Small intestine (tissue), 7 donors: ENCODE data around the gene MYO7A. TPM values are rescaled to one million over a fixed set of nuclear protein-coding genes. Genes with fewer than 3 reads are reported as not detected.

Experiments
- DNase-seq, 2 donors: peaks; one replicate each; pipeline versions ENCODE4 v3.0.0 to v3.0.0-alpha.2; 2013
- FAIRE-seq: peaks from 2 replicates; lab custom pipeline; 2012; peaks lifted over from hg19 to GRCh38; lab: Jason Lieb, UNC
- H3K27ac ChIP-seq, 3 donors: one replicate each; pipeline ENCODE4 v1.5.1; 2013; ENCODE audit warnings: low read length in 2 of 3, mild to moderate bottlenecking in 2 of 3, control low read depth in 1 of 3, inconsistent platforms in 1 of 3, low read depth in 1 of 3, moderate library complexity in 1 of 3
- H3K27me3 ChIP-seq, 3 donors: one replicate each; pipeline ENCODE4 v1.6.1; 2013; ENCODE audit warnings: low read length in 3 of 3, inconsistent platforms in 1 of 3; ENCODE audit not compliant: control insufficient read depth in 3 of 3, insufficient read depth in 3 of 3
- H3K36me3 ChIP-seq, 3 donors: one replicate each; pipeline ENCODE4 v1.6.1; 2013; ENCODE audit warnings: low read length in 3 of 3, inconsistent platforms in 1 of 3, low read depth in 1 of 3, mild to moderate bottlenecking in 1 of 3, moderate library complexity in 1 of 3; ENCODE audit not compliant: control insufficient read depth in 3 of 3, insufficient read depth in 2 of 3
- H3K4me1 ChIP-seq, 3 donors: one replicate each; pipeline ENCODE4 v1.6.1; 2013; ENCODE audit warnings: low read length in 2 of 3, inconsistent platforms in 1 of 3, low read depth in 1 of 3, mild to moderate bottlenecking in 1 of 3, moderate library complexity in 1 of 3; ENCODE audit not compliant: control insufficient read depth in 3 of 3, insufficient read depth in 2 of 3
- H3K4me3 ChIP-seq, 3 donors: one replicate each; pipeline ENCODE4 v1.5.1; 2013; ENCODE audit warnings: low read length in 3 of 3, control low read depth in 1 of 3, inconsistent platforms in 1 of 3, low read depth in 1 of 3, mild to moderate bottlenecking in 1 of 3, moderate library complexity in 1 of 3
- H3K9me3 ChIP-seq, 2 donors: one replicate each; pipeline ENCODE4 v1.6.1; 2013; ENCODE audit warnings: low read depth in 1 of 2, low read length in 1 of 2; ENCODE audit not compliant: control insufficient read depth in 2 of 2, insufficient read depth in 1 of 2
- WGBS, 3 donors: extraction: QIAGEN DNeasy Blood & Tissue Kit; methylation state at CpG; one replicate each; pipeline ENCODE4 v1.1.7; 2013; 5-methylcytosine and 5-hydroxymethylcytosine counted together
- polyA plus RNA-seq, 4 donors: library from polyadenylated mRNA; stranded (reverse) in 3 of 4; unstranded in 1 of 4; fragments of 200-250 nt in 3 of 4; fragments of 120-200 nt in 1 of 4; gene quantifications; one replicate each; pipeline versions ENCODE4 v1.2.1 to v1.2.3, GENCODE V29; 2013
- donor health status: healthy with polysubstance abuse.
- donor health status: control.
- donor health status: control.
- donor health status: Bipolar disorder and iron deficiency.
- donor health status: healthy.

The MYO7A gene
- polyA plus RNA-seq, 4 donors: 1.4 to 74.2 (median 2.2) TPM

DNA sequence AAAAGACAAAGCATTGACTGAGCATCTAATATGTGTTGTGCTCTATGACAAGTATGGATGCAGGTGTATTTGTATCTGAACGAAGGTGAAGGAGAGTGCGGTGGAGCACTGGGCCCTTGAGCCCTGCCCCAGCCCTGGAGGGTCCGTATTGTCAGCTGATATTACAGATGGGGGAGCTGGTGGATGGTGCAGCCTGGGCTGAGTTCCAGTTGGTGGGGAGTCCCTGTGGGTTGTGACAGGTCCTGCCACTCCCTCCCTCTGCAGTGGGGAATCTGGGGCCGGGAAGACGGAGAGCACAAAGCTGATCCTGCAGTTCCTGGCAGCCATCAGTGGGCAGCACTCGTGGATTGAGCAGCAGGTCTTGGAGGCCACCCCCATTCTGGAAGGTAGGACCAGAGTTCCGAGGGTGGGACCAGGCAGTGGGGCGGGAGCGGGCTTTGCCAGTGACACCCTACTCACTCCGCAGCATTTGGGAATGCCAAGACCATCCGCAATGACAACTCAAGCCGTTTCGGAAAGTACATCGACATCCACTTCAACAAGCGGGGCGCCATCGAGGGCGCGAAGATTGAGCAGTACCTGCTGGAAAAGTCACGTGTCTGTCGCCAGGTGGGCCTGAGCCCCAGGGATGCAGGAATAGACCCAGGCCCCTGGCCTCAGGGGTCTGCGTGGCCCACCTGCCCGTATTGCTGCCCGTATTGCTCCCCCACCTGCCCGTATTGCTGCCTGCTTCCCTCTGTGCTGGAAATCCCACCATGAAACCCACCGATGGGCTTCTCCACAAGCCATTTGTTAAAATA, 28.6 kb downstream of the MYO7A start:
- Histone ChIP-seq H3K27me3 (no peaks in the 10 kb centered on the region), H3K4me3 (no peak overlapping the region), H3K4me1 (peaks cover 0 to 20% (median 3%) of the 10 kb centered on the region in 3 donors), H3K36me3 (peaks cover 0 to 96% (median 0%) of the 10 kb centered on the region in 3 donors), H3K27ac (no peak overlapping the region), H3K9me3 (no peaks in the 10 kb centered on the region)
- WGBS, 3 donors: 88 to 95% (median 95%) methylated on average over 24 to 26 of the region's 26 CpGs
- FAIRE-seq (no peak), DNase-seq (no peak)

DNA sequence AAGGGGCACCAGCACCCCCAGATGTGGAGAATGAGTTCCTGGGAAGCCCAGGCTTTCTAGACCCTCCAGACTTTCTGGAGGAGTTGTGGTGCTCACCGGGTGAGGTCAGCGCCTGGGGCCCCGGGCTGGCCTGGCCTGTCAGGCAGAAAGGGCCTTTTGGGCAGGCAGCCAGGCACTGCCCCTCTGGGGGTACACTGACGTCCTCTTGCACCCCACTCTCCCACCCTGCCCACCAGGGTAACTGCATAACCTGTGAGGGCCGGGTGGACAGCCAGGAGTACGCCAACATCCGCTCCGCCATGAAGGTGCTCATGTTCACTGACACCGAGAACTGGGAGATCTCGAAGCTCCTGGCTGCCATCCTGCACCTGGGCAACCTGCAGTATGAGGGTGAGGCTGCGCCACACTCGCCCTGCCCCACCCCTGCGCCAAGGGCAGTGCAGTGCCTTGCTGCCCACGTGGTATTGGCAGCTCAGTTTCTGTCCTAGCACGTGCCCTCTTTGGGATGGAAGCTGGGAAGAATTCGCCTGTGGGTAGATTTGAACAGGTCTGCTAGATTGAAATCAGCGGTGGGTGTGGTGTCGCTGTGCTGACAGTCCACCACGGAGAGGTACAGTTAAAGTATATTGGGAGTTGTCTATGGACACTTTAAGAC, 30.1 kb downstream of the MYO7A start:
- Histone ChIP-seq H3K4me1 (peaks cover 0 to 6% (median 0%) of the 10 kb centered on the region in 3 donors), H3K4me3 (no peak overlapping the region), H3K27me3 (no peaks in the 10 kb centered on the region), H3K27ac (no peak overlapping the region), H3K9me3 (no peaks in the 10 kb centered on the region), H3K36me3 (peaks cover 0 to 97% (median 0%) of the 10 kb centered on the region in 3 donors)
- 58 to 87% (median 79%) methylated on average over 19 of the region's 19 CpGs for WGBS, 3 donors
- DNase-seq (peak in 1 of 2 donors; percentile 59), FAIRE-seq (no peak)

DNA sequence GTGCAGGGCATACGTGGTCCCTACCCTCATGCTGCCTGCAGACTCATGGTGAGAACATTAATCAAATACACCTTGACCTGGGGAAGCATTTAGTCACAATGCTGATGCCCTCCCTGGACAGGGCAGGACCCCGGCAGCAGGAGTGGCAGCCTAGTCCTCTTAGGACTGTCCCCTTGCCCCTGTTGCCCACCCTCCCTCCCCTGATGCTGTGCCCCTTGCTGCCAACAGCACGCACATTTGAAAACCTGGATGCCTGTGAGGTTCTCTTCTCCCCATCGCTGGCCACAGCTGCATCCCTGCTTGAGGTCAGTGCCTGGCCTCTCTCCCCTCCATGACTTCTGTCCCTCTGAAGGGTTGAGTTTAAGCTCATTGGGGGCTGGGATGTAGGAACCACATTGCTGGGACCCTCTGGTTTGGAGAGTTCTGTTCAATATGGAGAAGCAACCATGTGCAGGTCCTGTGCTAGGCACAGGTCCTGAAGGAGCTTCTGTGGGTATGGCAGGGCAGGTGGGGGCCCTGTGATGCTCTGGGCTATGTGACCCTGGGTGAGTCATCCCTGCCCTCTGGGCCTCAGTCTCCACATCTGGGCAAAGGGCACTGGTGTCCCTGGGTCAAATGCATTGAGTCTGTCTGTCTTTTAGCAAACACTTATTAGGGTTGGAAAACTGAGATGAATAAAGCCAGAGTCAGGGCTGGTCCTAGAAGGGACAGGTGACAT, 31.3 kb downstream of the MYO7A start:
- H3K27me3 ChIP-seq: no peaks in the 10 kb centered on the region
- no peak overlapping the region for H3K27ac ChIP-seq
- no peaks in the 10 kb centered on the region for H3K4me1 ChIP-seq
- no peaks in the 10 kb centered on the region for H3K9me3 ChIP-seq
- DNase-seq (no peak), FAIRE-seq (no peak)
- H3K36me3 ChIP-seq: peaks cover 0 to 89% (median 0%) of the 10 kb centered on the region in 3 donors
- WGBS, 3 donors: 83 to 85% (median 85%) methylated on average over 4 of the region's 4 CpGs
- no peak overlapping the region for H3K4me3 ChIP-seq

DNA sequence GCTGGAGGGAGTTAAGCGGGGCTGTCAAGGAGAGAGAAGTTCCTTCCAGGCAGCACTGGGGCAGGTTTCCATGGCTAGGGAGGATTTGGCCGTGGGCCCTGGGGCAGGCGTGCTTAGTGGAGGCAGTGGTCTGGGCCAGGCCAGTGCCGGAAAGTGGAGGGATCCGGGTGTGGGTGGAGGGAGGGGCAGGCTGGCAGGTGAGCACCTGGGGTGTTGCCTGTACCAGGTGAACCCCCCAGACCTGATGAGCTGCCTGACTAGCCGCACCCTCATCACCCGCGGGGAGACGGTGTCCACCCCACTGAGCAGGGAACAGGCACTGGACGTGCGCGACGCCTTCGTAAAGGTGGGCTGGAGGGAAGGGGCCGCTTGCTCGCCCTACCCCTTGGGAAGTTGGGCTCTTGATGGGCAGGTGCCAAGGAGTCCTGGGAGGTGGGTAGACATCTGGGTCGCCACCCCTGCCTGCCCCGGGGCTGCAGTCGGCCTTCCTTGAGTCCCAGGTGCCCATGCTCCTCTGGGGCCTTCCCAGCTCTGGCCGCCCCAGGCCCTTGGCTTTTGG, 32.0 kb downstream of the MYO7A start:
- no peak for FAIRE-seq
- H3K4me3 ChIP-seq: no peak overlapping the region
- WGBS, 3 donors: 92 to 95% (median 93%) methylated on average over 20 of the region's 20 CpGs
- H3K9me3 ChIP-seq: no peaks in the 10 kb centered on the region
- no peaks in the 10 kb centered on the region for H3K4me1 ChIP-seq
- no peaks in the 10 kb centered on the region for H3K27me3 ChIP-seq
- H3K36me3 ChIP-seq: peaks cover 0 to 87% (median 0%) of the 10 kb centered on the region in 3 donors
- DNase-seq: no peak
- H3K27ac ChIP-seq: no peak overlapping the region

DNA sequence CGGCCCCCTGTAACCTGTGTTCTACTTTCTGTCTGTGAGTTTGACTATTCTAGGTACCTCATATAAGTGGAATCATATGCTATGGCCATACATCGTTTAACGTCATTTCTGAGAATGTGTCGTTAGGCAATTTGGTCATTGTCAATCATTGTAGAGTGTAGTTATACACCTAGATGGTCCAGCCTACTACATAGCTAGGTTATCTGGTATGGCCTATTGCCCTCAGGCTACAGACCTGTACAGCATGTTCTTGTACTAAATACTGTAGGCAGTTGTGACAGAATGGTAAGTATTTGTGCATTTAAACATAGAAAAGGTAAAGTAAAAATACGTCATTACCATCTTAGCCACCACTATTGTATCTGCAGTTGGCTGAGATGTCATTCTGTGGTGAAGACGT, 35.2 kb downstream of the MYO7A start:
- Histone ChIP-seq H3K36me3 (peaks cover 0 to 85% (median 0%) of the 10 kb centered on the region in 3 donors), H3K9me3 (no peaks in the 10 kb centered on the region), H3K4me3 (no peak overlapping the region), H3K27ac (no peak overlapping the region), H3K4me1 (no peaks in the 10 kb centered on the region), H3K27me3 (no peaks in the 10 kb centered on the region)
- WGBS, 3 donors: 81 to 90% (median 87%) methylated on average over 6 of the region's 6 CpGs
- DNase-seq: no peak
- no peak for FAIRE-seq

DNA sequence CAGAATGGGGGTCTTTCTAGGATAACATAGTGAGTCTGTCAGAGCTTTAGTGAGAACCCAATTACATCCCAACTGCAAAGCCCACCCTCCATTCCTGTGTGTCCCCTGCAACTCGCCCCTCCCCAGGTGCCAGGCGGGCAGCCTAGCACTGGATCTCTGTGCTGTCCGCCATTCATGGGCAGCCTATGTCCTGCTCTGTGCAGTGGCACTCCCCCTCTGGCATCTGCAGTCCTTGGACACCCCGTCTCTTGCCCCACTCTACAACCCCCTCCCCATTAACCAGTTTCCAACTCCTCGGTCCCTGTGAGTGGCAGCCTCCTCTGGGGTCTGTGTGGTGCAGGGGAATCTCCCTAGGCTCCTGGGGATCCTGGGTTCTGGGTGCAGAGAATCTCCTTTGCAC, 37.0 kb downstream of the MYO7A start:
- 83 to 93% (median 90%) methylated on average over 5 of the region's 5 CpGs for WGBS, 3 donors
- FAIRE-seq (no peak), DNase-seq (no peak)
- no peak overlapping the region for H3K4me3 ChIP-seq
- no peak overlapping the region for H3K27ac ChIP-seq
- no peaks in the 10 kb centered on the region for H3K27me3 ChIP-seq
- peaks cover 0 to 82% (median 0%) of the 10 kb centered on the region in 3 donors for H3K36me3 ChIP-seq
- no peaks in the 10 kb centered on the region for H3K9me3 ChIP-seq
- no peaks in the 10 kb centered on the region for H3K4me1 ChIP-seq

DNA sequence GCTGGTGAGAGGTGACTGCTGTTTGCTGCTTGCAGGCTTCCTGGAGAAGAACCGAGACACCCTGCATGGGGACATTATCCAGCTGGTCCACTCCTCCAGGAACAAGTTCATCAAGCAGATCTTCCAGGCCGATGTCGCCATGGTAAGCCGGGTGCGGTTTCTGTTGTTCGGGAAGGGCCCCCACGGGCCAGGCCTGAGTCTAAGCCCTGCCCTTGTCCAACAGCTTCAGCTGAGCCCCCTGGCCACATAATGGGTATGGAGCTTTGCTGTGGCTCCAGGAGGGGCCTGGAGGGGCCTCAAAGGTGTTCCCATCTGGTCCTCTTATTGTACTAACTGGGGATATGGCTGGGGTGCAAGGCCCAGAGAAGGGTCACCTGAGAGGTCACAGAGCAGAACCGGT, 38.0 kb downstream of the MYO7A start:
- peaks cover 0 to 82% (median 0%) of the 10 kb centered on the region in 3 donors for H3K36me3 ChIP-seq
- 87 to 94% (median 90%) methylated on average over 8 of the region's 8 CpGs for WGBS, 3 donors
- no peak for DNase-seq

DNA sequence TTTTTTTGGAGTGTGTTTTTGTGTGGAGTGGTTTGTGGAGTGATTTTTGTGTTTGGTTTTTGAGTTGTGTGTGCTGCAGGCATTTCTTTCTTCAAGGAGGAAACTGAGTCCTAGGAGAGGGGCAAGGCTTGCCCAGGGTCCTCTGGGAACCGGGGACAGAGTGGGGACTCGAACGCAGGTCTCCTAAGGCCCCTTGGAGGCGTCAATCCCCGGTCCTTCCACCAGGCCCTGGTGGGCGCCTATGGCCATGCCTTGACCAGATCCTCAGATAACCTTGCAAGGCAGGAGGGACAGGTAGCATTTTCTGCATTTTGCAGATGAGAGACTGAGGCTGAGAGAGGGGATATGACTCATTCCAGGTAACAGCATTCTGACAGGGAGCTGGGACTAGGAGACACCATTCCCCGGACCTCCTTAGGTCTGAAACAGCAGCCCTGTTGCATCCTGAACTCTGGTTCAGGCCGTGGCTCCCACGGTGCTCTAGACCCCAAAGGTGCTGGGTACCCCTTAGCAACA, 39.1 kb downstream of the MYO7A start:
- H3K4me3 ChIP-seq: no peak overlapping the region
- no peaks in the 10 kb centered on the region for H3K9me3 ChIP-seq
- WGBS, 3 donors: 90 to 95% (median 93%) methylated on average over 9 of the region's 9 CpGs
- FAIRE-seq (no peak), DNase-seq (no peak)
- H3K4me1 ChIP-seq: peaks cover 0 to 6% (median 0%) of the 10 kb centered on the region in 3 donors
- H3K27ac ChIP-seq: no peak overlapping the region
- H3K27me3 ChIP-seq: no peaks in the 10 kb centered on the region
- H3K36me3 ChIP-seq: peaks cover 0 to 79% (median 0%) of the 10 kb centered on the region in 3 donors

More for the DNA sequence above, 38.0 kb downstream of the MYO7A start:
- no peak for FAIRE-seq
- no peak overlapping the region for H3K27ac ChIP-seq
- no peaks in the 10 kb centered on the region for H3K9me3 ChIP-seq
- no peaks in the 10 kb centered on the region for H3K4me1 ChIP-seq
- no peaks in the 10 kb centered on the region for H3K27me3 ChIP-seq
- no peak overlapping the region for H3K4me3 ChIP-seq
